Pancreas (tissue), 10 donors: ENCODE results near the gene FAM180B. TPM values are rescaled to one million over a fixed set of nuclear protein-coding genes. Genes with fewer than 3 reads are reported as not detected.
A peak's percentile ranks its signal among the peaks of the same experiment; 100 is the strongest.

Source experiments
- ATAC-seq, 4 donors: fragments of 200-7000 bp; cut with Tn5 transposase; one replicate each; pipeline versions ENCODE4 v1.8.0 to v1.9.1; 2020; ENCODE audit warnings: mild to moderate bottlenecking in 4 of 4, moderate library complexity in 4 of 4
- DNase-seq, 6 donors: peaks; one replicate each; pipeline ENCODE4 v3.0.0-alpha.2; 2020
- FAIRE-seq: peaks from 2 replicates; lab custom pipeline; 2012; peaks lifted over from hg19 to GRCh38; lab: Jason Lieb, UNC
- H3K27ac ChIP-seq, 4 donors: fragments of 200-600 bp; sonication (generic); 1 replicate in 3 of 4; 2 replicates in 1 of 4; pipeline versions ENCODE4 v1.5.0 to v1.8.0; 2020
- H3K27me3 ChIP-seq, 4 donors: fragments of 200-600 bp; one replicate each; pipeline ENCODE4 v1.8.0; 2021
- H3K36me3 ChIP-seq, 3 donors: fragments of 200-600 bp; sonication (generic) in 1 of 3; one replicate each; pipeline versions ENCODE4 v1.5.0 to v1.8.0; 2020 to 2021
- H3K4me1 ChIP-seq, 3 donors: fragments of 200-600 bp; one replicate each; pipeline ENCODE4 v1.8.0; 2021
- H3K4me3 ChIP-seq, 4 donors: fragments of 200-600 bp; sonication (generic) in 2 of 4; one replicate each; pipeline versions ENCODE4 v1.5.0 to v1.8.0; 2020 to 2021
- H3K9me3 ChIP-seq, 4 donors: fragments of 200-600 bp; one replicate each; pipeline ENCODE4 v1.8.0; 2021
- CTCF ChIP-seq, 4 donors: fragments of 200-600 bp; sonication (generic) in 3 of 4; IDR thresholded peaks; one replicate each; pipeline versions ENCODE4 v1.5.0 to v1.8.0; 2021; ENCODE audit warnings: antibody characterized with exemption in 4 of 4
- WGBS, 2 donors: extraction: QIAGEN DNeasy Blood & Tissue Kit; methylation state at CpG; one replicate each; pipeline ENCODE4 v1.1.7; 2013; 5-methylcytosine and 5-hydroxymethylcytosine counted together
- intact Hi-C, 3 donors: fragments of 100-400 bp; cut with DNase I; formaldehyde crosslinking; loops; one replicate each; pipeline versions ENCODE4 v1.11.1 to v1.14.2; 2022
- polyA plus RNA-seq, 2 donors: library from polyadenylated mRNA; stranded (reverse); fragments of 200-250 nt; gene quantifications; one replicate each; pipeline ENCODE4 v1.2.3, GENCODE V29; 2013
- total RNA-seq, 6 donors: library from RNA; stranded (reverse); fragmentation: NEBNext Ultra II Directional in 4 of 6; extraction: Animal tissue kit (Norgen Biotek cat#: 25700) in 4 of 6; gene quantifications; one replicate each; pipeline versions ENCODE4 v1.2.1 to v1.2.4, GENCODE V29; 2021 to 2023
- donor health status: healthy with polysubstance abuse.
- donor health status: DM: no; HTN: no; CAD: no; lungs with moderate emphysema.
- donor health status: DM: no; HTN: no; CAD: no.
- donor health status: control.
- donor health status: control.
- donor health status: Bipolar disorder and iron deficiency.
- donor health status: DM: yes; HTN: yes; CAD: no.
- donor health status: DM: no; HTN: no; CAD: no.
- donor health status: DM: no; HTN: no; CAD: no.
- donor health status: DM: yes; HTN: yes; CAD: no.

Gene FAM180B
- total and polyA plus RNA-seq, 8 donors, result 0.17 TPM; not detected in 7

DNA sequence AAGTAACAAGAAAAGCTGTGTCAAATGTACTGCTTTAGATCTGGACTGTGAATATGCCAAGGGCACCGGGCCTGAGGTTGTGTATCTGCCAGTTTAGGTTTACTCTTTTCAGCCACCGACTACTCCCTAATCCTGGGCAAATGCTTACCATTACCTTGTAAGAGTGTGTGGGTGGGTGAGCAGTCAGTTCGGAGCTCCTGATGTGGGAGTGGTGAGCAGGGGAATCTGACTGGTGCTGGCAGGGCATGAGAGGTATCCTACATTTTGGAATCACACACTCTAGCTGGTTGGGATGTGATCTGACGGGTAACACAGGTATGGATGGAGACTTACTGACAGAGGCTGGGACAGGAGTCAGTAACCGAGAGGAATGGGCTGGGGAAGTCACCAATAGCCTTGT lies 2.6 kb upstream of the FAM180B start:
- WGBS, 2 donors, result 93% methylated on average over 5 of the region's 5 CpGs
- H3K36me3 ChIP-seq, result peaks cover 5 to 32% (median 27%) of the 10 kb centered on the region in 3 donors
- H3K9me3 ChIP-seq, result no peaks in the 10 kb centered on the region
- no peaks in the 10 kb centered on the region for H3K27me3 ChIP-seq
- ATAC-seq (no peak), FAIRE-seq (no peak), DNase-seq (no peak)
- H3K27ac ChIP-seq, result no peak overlapping the region
- intact Hi-C loops, result no loop called here
- no peak overlapping the region for H3K4me3 ChIP-seq
- no peak for TF ChIP-seq CTCF (IDR thresholded peaks at IDR 0.05)
- H3K4me1 ChIP-seq, result peaks cover 0 to 4% (median 0%) of the 10 kb centered on the region in 3 donors

GRCh38 chr11:47587039-47587716 lies 700 bp downstream of the FAM180B start:
- WGBS, 2 donors, result 49 to 57% methylated on average over 6 of the region's 6 CpGs
- FAIRE-seq (no peak), ATAC-seq (peak in 1 of 4 donors; percentile 9), DNase-seq (no peak)
- no peaks in the 10 kb centered on the region for H3K4me1 ChIP-seq
- intact Hi-C loops, result no loop called here
- no peak for TF ChIP-seq CTCF (IDR thresholded peaks at IDR 0.05)
- no peak overlapping the region for H3K4me3 ChIP-seq
- peaks cover 5 to 19% (median 18%) of the 10 kb centered on the region in 3 donors for H3K36me3 ChIP-seq
- H3K27ac ChIP-seq, result no peak overlapping the region
- no peaks in the 10 kb centered on the region for H3K9me3 ChIP-seq
- H3K27me3 ChIP-seq, result no peaks in the 10 kb centered on the region

- no peak for TF ChIP-seq CTCF (IDR thresholded peaks at IDR 0.05)
- intact Hi-C loops, result no loop called here
- Histone ChIP-seq H3K4me1 (no peaks in the 10 kb centered on the region), H3K27me3 (no peaks in the 10 kb centered on the region), H3K27ac (no peak overlapping the region), H3K9me3 (no peaks in the 10 kb centered on the region), H3K36me3 (peaks cover under 1 to 13% (median 11%) of the 10 kb centered on the region in 3 donors), H3K4me3 (no peak overlapping the region)
- peak in 3 of 4 donors; percentile 22 to 84 (median 72) for ATAC-seq
- 68 to 76% methylated on average over 13 to 14 of the region's 14 CpGs for WGBS, 2 donors
- FAIRE-seq, result no peak
- peak in 1 of 6 donors; percentile 44 for DNase-seq
These were observed 1.3 kb downstream of the FAM180B start for GRCh38 chr11:47587723-47588326.

GRCh38 chr11:47589118-47589517 lies 2.6 kb downstream of the FAM180B start:
- H3K27ac ChIP-seq, result no peak overlapping the region
- no peak for FAIRE-seq

More at GRCh38 chr11:47589118-47589517, 2.6 kb downstream of the FAM180B start:
- no peak overlapping the region for H3K4me3 ChIP-seq
- no peak for DNase-seq
- intact Hi-C loops, result no loop called here
- no peaks in the 10 kb centered on the region for H3K9me3 ChIP-seq
- no peak for ATAC-seq
- H3K27me3 ChIP-seq, result no peaks in the 10 kb centered on the region
- TF ChIP-seq CTCF (IDR thresholded peaks at IDR 0.05), result no peak
- peaks cover 0 to 2% (median 0%) of the 10 kb centered on the region in 3 donors for H3K36me3 ChIP-seq
- 88 to 92% methylated on average over 11 of the region's 11 CpGs for WGBS, 2 donors
- no peaks in the 10 kb centered on the region for H3K4me1 ChIP-seq
